GM18870 (cell line): ENCODE data around the gene UNC50.
"Not testable (repeated sequence)": the region's sequence is repeated elsewhere in the genome, so short reads cannot be mapped to it uniquely, and the experiment has no call there.

Experiments used
- ATAC-seq: cut with Tn5 transposase; IDR thresholded peaks from one replicate; pipeline ENCODE4 v1.9.1; 2021; ENCODE audit warnings: moderate library complexity; ENCODE audit not compliant: unreplicated experiment

Gene UNC50

GRCh38 chr2:98573426-98573825, 35.0 kb upstream of the UNC50 start:
- ATAC-seq, result no peak

- ATAC-seq, result no peak
These were observed 31.6 kb upstream of the UNC50 start for GRCh38 chr2:98576666-98577312.

- ATAC-seq, result no peak
These were observed 31.1 kb upstream of the UNC50 start for GRCh38 chr2:98577313-98577712.

GRCh38 chr2:98578231-98578630, 30.2 kb upstream of the UNC50 start:
- ATAC-seq, result no peak

GRCh38 chr2:98579926-98580325, 28.5 kb upstream of the UNC50 start:
- no peak for ATAC-seq

GRCh38 chr2:98580656-98581284, 27.6 kb upstream of the UNC50 start:
- no peak for ATAC-seq

- no peak for ATAC-seq
These were observed 25.9 kb upstream of the UNC50 start for GRCh38 chr2:98582523-98582922.

- ATAC-seq, result no peak
These were observed 25.1 kb upstream of the UNC50 start for GRCh38 chr2:98583276-98583675.

GRCh38 chr2:98583816-98584618, 24.4 kb upstream of the UNC50 start:
- no peak for ATAC-seq

- ATAC-seq, result no peak
These were observed 23.0 kb upstream of the UNC50 start for GRCh38 chr2:98585386-98585785.

GRCh38 chr2:98586551-98587140, 21.7 kb upstream of the UNC50 start:
- no peak for ATAC-seq

GRCh38 chr2:98588880-98589431, 19.4 kb upstream of the UNC50 start:
- no peak for ATAC-seq

- no peak for ATAC-seq
These were observed 18.9 kb upstream of the UNC50 start for GRCh38 chr2:98589489-98589888.

- no peak for ATAC-seq
These were observed 15.8 kb upstream of the UNC50 start for GRCh38 chr2:98592565-98592964.

GRCh38 chr2:98594665-98595064, 13.7 kb upstream of the UNC50 start:
- ATAC-seq, result not testable (repeated sequence)

GRCh38 chr2:98598781-98599428, 9.5 kb upstream of the UNC50 start:
- ATAC-seq, result no peak

- ATAC-seq, result no peak
These were observed 6.8 kb upstream of the UNC50 start for GRCh38 chr2:98601532-98602132.

GRCh38 chr2:98604547-98604946, 3.8 kb upstream of the UNC50 start:
- ATAC-seq, result no peak

- ATAC-seq, result no peak
These were observed 3.3 kb upstream of the UNC50 start for GRCh38 chr2:98605076-98605475.

- ATAC-seq, result no peak
These were observed 2.0 kb upstream of the UNC50 start for GRCh38 chr2:98606431-98606830.
